Measurements from ENCODE around the gene GRIK4.

Gene GRIK4

GRCh38 chr11:120735035-120735434, 223.5 kb downstream of the GRIK4 start:
- TF ChIP-seq GABPA (IDR thresholded peaks at IDR 0.05; ENCODE audit: low read depth) = no peak
- no peak for TF ChIP-seq REST (IDR thresholded peaks at IDR 0.05; ENCODE audit: insufficient replicate concordance, low read depth)
- TF ChIP-seq POLR2AphosphoS5 (IDR thresholded peaks at IDR 0.05; ENCODE audit: low read depth) = no peak
- no peak overlapping the region for H3K27ac ChIP-seq (replicated peaks)
- no peak overlapping the region for H3K4me3 ChIP-seq (replicated peaks; ENCODE audit: insufficient read depth, low read length)
- H3K27me3 ChIP-seq (ENCODE audit: insufficient read depth, poor library complexity, severe bottlenecking) = no peaks in the 10 kb centered on the region
- DNase-seq (ENCODE audit: low read depth in 1 of 2, low spot score in 1 of 2) = no peak

- no peak overlapping the region for H3K27ac ChIP-seq (replicated peaks)
- DNase-seq (ENCODE audit: low read depth in 1 of 2, low spot score in 1 of 2) = no peak
- no peak overlapping the region for H3K4me3 ChIP-seq (replicated peaks; ENCODE audit: insufficient read depth, low read length)
- H3K27me3 ChIP-seq (ENCODE audit: insufficient read depth, poor library complexity, severe bottlenecking) = no peaks in the 10 kb centered on the region
- TF ChIP-seq SPI1 (IDR thresholded peaks at IDR 0.05; ENCODE audit: borderline replicate concordance, low read depth) = no peak
- TF ChIP-seq REST (IDR thresholded peaks at IDR 0.05; ENCODE audit: insufficient replicate concordance, low read depth) = no peak
- TF ChIP-seq GABPA (IDR thresholded peaks at IDR 0.05; ENCODE audit: low read depth) = no peak
- TF ChIP-seq CTCF (IDR thresholded peaks at IDR 0.05; ENCODE audit: insufficient read depth, low read length) = no peak
- TF ChIP-seq POLR2AphosphoS5 (IDR thresholded peaks at IDR 0.05; ENCODE audit: low read depth) = no peak
Observed at GRCh38 chr11:120738516-120739046, 227.0 kb downstream of the GRIK4 start.

- H3K4me3 ChIP-seq (replicated peaks; ENCODE audit: insufficient read depth, low read length) = no peak overlapping the region
- no peak for DNase-seq (ENCODE audit: low read depth in 1 of 2, low spot score in 1 of 2)
- TF ChIP-seq GABPA (IDR thresholded peaks at IDR 0.05; ENCODE audit: low read depth) = no peak
- no peak for TF ChIP-seq SPI1 (IDR thresholded peaks at IDR 0.05; ENCODE audit: borderline replicate concordance, low read depth)
- TF ChIP-seq CTCF (IDR thresholded peaks at IDR 0.05; ENCODE audit: insufficient read depth, low read length) = no peak
- TF ChIP-seq REST (IDR thresholded peaks at IDR 0.05; ENCODE audit: insufficient replicate concordance, low read depth) = no peak
- TF ChIP-seq POLR2AphosphoS5 (IDR thresholded peaks at IDR 0.05; ENCODE audit: low read depth) = no peak
- no peak overlapping the region for H3K27ac ChIP-seq (replicated peaks)
- H3K27me3 ChIP-seq (ENCODE audit: insufficient read depth, poor library complexity, severe bottlenecking) = no peaks in the 10 kb centered on the region
Observed at GRCh38 chr11:120739780-120740179, 228.2 kb downstream of the GRIK4 start.
